Testis (tissue), 2 donors: ENCODE results near the gene CASP7.

Experiments used
- POLR2A ChIP-seq: fragments of 450-650 bp; IDR thresholded peaks from one replicate; pipeline ENCODE4 v1.6.1; 2017; ENCODE audit warnings: antibody characterized with exemption, mild to moderate bottlenecking, moderate library complexity
- TF ChIP-seq, protein P1 (sequence below), 3 experiments: fragments of 450-650 bp in 2 of 3; fragments of 200-600 bp in 1 of 3; sonication (generic) in 1 of 3; IDR thresholded peaks; one replicate each; pipeline ENCODE4 v1.5.1; 2016 to 2019; ENCODE audit warnings: antibody characterized with exemption in 3 of 3, mild to moderate bottlenecking in 2 of 3, moderate library complexity in 1 of 3

DNA sequence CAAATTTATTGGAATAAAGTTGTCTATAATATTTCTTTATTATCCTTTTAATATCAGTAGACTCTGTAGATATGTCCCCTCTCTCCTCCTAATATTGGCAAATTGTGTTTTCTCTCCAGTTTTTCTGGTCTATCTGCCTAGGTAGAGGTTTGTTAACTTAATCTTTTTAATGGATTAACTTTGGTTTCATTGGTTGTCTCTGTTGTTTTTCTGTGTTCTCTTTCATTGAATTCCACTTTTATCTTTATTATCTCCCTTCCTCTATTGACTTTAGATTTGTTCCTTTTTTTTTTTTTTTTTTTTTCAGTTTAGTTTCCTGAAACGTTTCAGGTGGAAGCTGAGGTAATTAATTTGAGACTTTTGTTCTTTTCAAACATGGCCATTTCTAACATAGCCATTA, 82.4 kb downstream of the CASP7 start:
- TF ChIP-seq, protein P1, sequence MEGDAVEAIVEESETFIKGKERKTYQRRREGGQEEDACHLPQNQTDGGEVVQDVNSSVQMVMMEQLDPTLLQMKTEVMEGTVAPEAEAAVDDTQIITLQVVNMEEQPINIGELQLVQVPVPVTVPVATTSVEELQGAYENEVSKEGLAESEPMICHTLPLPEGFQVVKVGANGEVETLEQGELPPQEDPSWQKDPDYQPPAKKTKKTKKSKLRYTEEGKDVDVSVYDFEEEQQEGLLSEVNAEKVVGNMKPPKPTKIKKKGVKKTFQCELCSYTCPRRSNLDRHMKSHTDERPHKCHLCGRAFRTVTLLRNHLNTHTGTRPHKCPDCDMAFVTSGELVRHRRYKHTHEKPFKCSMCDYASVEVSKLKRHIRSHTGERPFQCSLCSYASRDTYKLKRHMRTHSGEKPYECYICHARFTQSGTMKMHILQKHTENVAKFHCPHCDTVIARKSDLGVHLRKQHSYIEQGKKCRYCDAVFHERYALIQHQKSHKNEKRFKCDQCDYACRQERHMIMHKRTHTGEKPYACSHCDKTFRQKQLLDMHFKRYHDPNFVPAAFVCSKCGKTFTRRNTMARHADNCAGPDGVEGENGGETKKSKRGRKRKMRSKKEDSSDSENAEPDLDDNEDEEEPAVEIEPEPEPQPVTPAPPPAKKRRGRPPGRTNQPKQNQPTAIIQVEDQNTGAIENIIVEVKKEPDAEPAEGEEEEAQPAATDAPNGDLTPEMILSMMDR (IDR thresholded peaks at IDR 0.05): no peak
- no peak for TF ChIP-seq POLR2A
